Memory B cell (primary cell): ENCODE measurements around the gene KDSR.
A peak's percentile ranks its signal among the peaks of the same experiment; 100 is the strongest.

Source experiments
- ATAC-seq: fragments of 150-1000 bp; cut with Tn5 transposase; 2 replicates; pipeline ENCODE4 v1.10.0; 2021; ENCODE audit warnings: low read depth, mild to moderate bottlenecking, moderate library complexity
- DNase-seq, 2 donors: peaks; one replicate each; pipeline ENCODE4 v3.0.0; 2022; ENCODE audit warnings: low spot score in 2 of 2
- H3K27ac Mint-ChIP-seq: one replicate; pipeline ENCODE4 v1.8.0; 2022; ENCODE audit warnings: mild to moderate bottlenecking, moderate library complexity, mixed read lengths
- H3K27me3 Mint-ChIP-seq: one replicate; pipeline ENCODE4 v1.8.0; 2022; ENCODE audit warnings: mixed read lengths
- H3K36me3 Mint-ChIP-seq: one replicate; pipeline ENCODE4 v1.8.0; 2022; ENCODE audit warnings: mild to moderate bottlenecking, mixed read lengths
- H3K4me1 Mint-ChIP-seq: one replicate; pipeline ENCODE4 v1.8.0; 2022; ENCODE audit warnings: mixed read lengths
- H3K4me3 Mint-ChIP-seq: one replicate; pipeline ENCODE4 v1.8.0; 2022; ENCODE audit warnings: mild to moderate bottlenecking, moderate library complexity, mixed read lengths
- H3K9me3 Mint-ChIP-seq: one replicate; pipeline ENCODE4 v1.8.0; 2022; ENCODE audit warnings: mixed read lengths

KDSR gene

GRCh38 chr18:63312737-63313395 is 54.1 kb downstream of the KDSR start:
- Mint-ChIP-seq H3K27me3 (no peaks in the 10 kb centered on the region), H3K36me3 (peaks cover 16% of the 10 kb centered on the region), H3K27ac (peak overlapping the region; percentile 99), H3K4me1 (peaks cover 61% of the 10 kb centered on the region), H3K9me3 (no peaks in the 10 kb centered on the region), H3K4me3 (peak overlapping the region; percentile 98)
- DNase-seq (no peak), ATAC-seq (peak; percentile 20)

DNA sequence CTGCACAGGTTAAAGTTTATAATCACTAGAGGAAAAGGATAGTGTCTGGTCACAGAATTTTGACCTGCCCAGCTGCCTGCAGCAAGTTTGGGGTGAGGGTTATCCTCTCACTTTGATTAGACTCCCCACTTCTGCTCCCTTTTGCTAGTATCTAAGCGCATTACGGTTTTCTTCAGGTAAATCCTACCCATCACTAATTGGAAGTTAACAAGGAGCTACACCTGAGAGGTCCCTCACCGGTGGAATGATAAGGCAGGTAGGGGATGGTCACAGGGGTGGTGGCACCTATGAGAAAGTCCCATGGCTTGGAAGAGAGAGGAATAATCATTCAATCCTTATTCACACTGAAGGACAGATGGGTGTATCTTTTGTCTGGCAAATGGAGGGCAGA is 55.0 kb downstream of the KDSR start:
- H3K27me3 Mint-ChIP-seq = no peaks in the 10 kb centered on the region
- peaks cover 16% of the 10 kb centered on the region for H3K36me3 Mint-ChIP-seq
- ATAC-seq = peak; percentile 12
- H3K4me1 Mint-ChIP-seq = peaks cover 66% of the 10 kb centered on the region
- H3K27ac Mint-ChIP-seq = peak overlapping the region; percentile 99
- DNase-seq = no peak
- no peaks in the 10 kb centered on the region for H3K9me3 Mint-ChIP-seq
- H3K4me3 Mint-ChIP-seq = peak overlapping the region; percentile 98

DNA sequence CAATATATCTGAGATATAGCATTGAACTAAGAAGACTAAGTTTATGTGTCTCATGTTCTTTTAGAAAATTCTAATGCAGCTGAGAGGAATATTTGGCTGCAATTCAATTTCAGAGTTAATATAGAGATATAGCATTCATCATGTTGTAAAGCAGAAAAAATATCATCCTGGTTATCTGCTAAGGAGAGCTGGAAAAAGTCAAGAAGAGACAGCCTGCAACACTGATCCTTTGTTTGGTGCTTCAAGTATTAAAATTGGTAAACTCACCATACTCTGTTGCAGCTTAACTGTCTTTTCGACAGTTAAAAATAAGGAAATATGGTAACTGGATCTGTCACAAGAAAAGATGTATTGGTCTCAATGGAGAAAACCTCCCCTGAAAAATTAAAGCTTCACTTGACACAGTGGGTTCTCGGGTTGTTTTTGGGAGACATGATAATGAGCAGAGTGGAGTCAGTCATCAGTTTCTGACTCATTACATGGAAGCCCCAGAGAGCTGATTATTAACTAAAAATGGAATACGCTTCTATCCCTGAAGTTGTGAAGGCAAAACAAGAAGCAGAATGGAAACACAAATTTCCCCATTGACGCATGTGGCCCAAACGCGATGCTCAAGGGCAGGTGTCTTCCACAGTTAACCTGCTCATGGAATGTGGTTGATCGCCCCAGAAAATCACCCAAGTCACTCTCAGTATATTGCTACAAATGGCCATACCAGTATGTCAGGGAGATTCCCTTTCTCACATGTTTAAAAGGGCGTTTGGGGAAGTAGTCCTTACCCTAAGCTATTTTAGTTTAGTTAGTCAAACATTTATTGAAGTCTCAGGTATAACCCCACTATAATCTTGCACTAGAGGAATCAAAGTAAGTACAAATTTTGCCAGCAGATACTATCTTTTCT is 55.6 kb downstream of the KDSR start:
- peak overlapping the region; percentile 98 for H3K4me3 Mint-ChIP-seq
- H3K27ac Mint-ChIP-seq = peak overlapping the region; percentile 99
- DNase-seq (peak in 1 of 2 donors; percentile 60), ATAC-seq (peak; percentile 84)
- H3K9me3 Mint-ChIP-seq = no peaks in the 10 kb centered on the region
- no peaks in the 10 kb centered on the region for H3K27me3 Mint-ChIP-seq
- peaks cover 67% of the 10 kb centered on the region for H3K4me1 Mint-ChIP-seq
- H3K36me3 Mint-ChIP-seq = peaks cover 19% of the 10 kb centered on the region

DNA sequence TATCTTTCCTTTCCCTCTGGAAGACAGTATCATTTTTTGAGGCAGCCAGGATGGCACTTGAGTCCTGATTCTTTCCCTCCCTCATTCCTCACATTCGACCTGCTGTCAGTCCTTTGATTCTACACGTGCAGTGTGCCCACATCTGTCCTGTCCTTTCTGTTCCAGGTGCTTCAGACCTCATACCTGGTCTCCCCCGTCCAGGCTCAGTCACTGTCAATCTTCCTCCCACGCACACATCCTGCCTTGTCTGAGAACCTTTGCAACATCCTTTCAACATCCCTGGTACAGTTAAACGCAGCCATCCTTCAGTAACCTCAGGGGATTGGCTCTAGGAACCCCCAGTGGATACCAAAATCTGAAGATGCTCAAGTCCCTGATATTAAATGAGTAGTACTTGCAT is 57.6 kb downstream of the KDSR start:
- DNase-seq = no peak
- H3K36me3 Mint-ChIP-seq = peaks cover 24% of the 10 kb centered on the region
- H3K9me3 Mint-ChIP-seq = no peaks in the 10 kb centered on the region
- no peaks in the 10 kb centered on the region for H3K27me3 Mint-ChIP-seq
- peaks cover 69% of the 10 kb centered on the region for H3K4me1 Mint-ChIP-seq
- H3K4me3 Mint-ChIP-seq = peak overlapping the region; percentile 30
- H3K27ac Mint-ChIP-seq = peak overlapping the region; percentile 89
- no peak for ATAC-seq

- Mint-ChIP-seq H3K9me3 (no peaks in the 10 kb centered on the region), H3K27ac (peak overlapping the region; percentile 90), H3K4me3 (no peak overlapping the region), H3K36me3 (peaks cover 26% of the 10 kb centered on the region), H3K27me3 (no peaks in the 10 kb centered on the region), H3K4me1 (peaks cover 65% of the 10 kb centered on the region)
- DNase-seq (no peak), ATAC-seq (peak; percentile 35)
Measured at GRCh38 chr18:63307551-63308200, 59.3 kb downstream of the KDSR start.

DNA sequence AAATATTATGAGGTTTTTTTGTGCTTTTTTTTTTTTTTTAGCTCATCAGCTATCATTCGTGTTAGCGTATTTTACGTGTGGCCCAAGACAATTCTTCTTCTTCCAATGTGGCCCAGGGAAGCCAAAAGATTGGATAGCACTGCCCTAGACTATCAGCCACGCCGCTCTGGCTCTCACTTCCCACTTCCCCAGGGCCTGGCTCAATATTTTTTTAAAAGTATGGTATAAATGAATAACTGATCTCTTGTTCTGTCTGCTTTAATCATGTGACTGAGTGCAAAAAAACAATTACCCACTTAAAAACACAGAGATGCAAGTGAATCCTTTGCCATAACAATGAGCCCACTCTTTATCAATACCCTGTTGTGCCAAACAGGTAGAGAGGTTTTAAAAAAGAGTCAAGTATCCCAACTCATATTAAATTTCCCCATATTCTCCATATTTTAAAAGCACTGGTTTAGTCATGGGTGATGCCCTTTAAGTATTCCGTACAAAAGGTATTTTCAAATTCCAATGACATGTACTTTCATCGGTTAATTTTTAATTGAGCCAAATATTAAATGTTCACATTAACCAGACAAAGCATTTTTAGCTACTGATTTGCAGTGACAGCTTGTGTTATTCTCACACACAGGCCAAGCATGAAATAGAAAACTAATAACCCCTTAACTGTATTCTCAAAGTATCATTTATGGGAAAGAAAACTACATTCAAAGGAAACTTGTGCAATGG is 60.0 kb downstream of the KDSR start:
- H3K27ac Mint-ChIP-seq = peak overlapping the region; percentile 90
- H3K4me1 Mint-ChIP-seq = peaks cover 67% of the 10 kb centered on the region
- no peaks in the 10 kb centered on the region for H3K27me3 Mint-ChIP-seq
- H3K9me3 Mint-ChIP-seq = no peaks in the 10 kb centered on the region
- DNase-seq (no peak), ATAC-seq (no peak)
- no peak overlapping the region for H3K4me3 Mint-ChIP-seq
- H3K36me3 Mint-ChIP-seq = peaks cover 26% of the 10 kb centered on the region

GRCh38 chr18:63306249-63306648 is 60.8 kb downstream of the KDSR start:
- H3K27ac Mint-ChIP-seq = peak overlapping the region; percentile 73
- H3K27me3 Mint-ChIP-seq = no peaks in the 10 kb centered on the region
- no peak for DNase-seq
- H3K9me3 Mint-ChIP-seq = no peaks in the 10 kb centered on the region
- peak overlapping the region; percentile 12 for H3K4me3 Mint-ChIP-seq
- H3K4me1 Mint-ChIP-seq = peaks cover 61% of the 10 kb centered on the region
- no peak for ATAC-seq
- peaks cover 29% of the 10 kb centered on the region for H3K36me3 Mint-ChIP-seq

DNA sequence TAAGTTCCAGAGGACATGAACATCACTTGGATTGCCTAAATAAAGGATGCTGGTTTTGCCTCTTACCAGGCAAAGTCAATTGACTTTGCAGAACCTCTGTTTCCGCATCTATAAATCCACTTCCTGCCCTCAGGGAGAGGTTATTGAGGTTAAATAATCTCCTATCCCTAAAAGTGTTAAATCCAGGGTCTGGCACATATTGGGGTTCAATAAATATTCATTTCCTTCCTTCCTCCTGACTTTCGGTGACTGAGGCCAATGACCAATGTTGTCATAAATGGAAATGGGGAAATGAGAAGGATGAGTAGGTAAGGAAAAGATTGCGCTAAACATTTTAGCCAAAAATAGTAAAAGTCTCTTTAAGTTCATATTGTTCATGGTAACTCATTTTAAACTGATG is 63.5 kb downstream of the KDSR start:
- H3K36me3 Mint-ChIP-seq = peaks cover 39% of the 10 kb centered on the region
- peaks cover 64% of the 10 kb centered on the region for H3K4me1 Mint-ChIP-seq
- H3K27me3 Mint-ChIP-seq = no peaks in the 10 kb centered on the region
- no peak for DNase-seq
- H3K9me3 Mint-ChIP-seq = no peaks in the 10 kb centered on the region
- peak overlapping the region; percentile 50 for H3K27ac Mint-ChIP-seq
- peak overlapping the region; percentile 56 for H3K4me3 Mint-ChIP-seq
- ATAC-seq = no peak

DNA sequence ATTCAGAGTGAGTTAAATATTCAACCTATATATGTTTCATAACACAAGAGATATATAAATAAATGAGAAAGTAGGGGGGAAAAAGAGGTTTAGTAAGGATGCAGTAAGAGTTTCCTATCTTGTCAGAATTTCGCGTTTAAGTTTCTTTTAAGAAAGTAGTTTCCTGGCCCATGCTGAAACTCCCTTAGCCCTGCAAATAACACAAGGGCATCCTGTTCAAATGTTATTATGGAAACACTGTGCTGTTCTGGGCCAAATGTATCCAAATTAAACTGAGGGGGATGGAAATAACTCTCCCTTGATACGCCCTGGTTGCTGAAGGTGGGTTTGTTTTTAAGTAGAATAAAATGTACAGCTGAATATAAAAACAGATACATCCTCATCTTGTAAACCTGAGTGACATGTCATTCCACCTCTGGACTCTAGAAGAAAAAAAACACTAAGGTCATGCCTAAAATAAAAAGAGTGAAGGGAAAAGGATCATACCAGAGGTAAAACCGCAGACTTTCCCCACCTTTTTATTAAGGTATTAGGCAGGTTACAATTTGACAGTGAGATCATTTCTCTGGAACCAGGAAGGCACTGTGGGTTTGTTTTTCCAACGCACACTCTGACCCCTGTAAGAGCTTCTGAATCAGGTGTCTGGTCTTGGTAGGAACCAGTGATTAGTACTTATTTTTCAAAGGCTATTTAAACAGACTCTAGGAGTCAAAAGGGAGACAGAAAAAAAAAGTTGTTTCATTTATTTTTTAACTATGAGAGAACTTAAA is 64.2 kb downstream of the KDSR start:
- peaks cover 43% of the 10 kb centered on the region for H3K36me3 Mint-ChIP-seq
- no peak for ATAC-seq
- peaks cover 59% of the 10 kb centered on the region for H3K4me1 Mint-ChIP-seq
- H3K9me3 Mint-ChIP-seq = no peaks in the 10 kb centered on the region
- H3K27me3 Mint-ChIP-seq = no peaks in the 10 kb centered on the region
- peak overlapping the region; percentile 24 for H3K4me3 Mint-ChIP-seq
- H3K27ac Mint-ChIP-seq = peak overlapping the region; percentile 87
- no peak for DNase-seq

DNA sequence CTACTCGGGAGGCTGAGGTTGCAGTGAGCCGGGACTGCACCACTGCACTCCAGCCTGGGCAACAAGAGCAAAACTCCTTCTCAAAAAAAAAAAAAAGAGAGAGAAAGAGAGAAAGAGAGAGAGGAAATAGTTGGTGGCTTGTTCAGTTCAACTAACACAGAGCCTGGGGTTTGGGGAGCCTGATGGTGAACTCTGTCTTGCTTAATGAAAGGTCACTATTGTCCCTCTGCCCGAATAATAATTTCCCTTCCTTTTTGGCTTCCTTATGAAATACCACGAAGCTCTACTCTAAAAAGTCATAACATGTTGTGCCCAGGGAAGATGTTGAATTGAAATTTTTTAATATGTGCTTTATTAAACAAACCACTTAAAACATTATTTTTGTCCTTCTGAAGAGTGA is 64.8 kb downstream of the KDSR start:
- DNase-seq = no peak
- Mint-ChIP-seq H3K4me3 (peak overlapping the region; percentile 50), H3K27me3 (no peaks in the 10 kb centered on the region), H3K36me3 (peaks cover 49% of the 10 kb centered on the region), H3K4me1 (peaks cover 58% of the 10 kb centered on the region), H3K9me3 (no peaks in the 10 kb centered on the region), H3K27ac (peak overlapping the region; percentile 87)
- no peak for ATAC-seq

DNA sequence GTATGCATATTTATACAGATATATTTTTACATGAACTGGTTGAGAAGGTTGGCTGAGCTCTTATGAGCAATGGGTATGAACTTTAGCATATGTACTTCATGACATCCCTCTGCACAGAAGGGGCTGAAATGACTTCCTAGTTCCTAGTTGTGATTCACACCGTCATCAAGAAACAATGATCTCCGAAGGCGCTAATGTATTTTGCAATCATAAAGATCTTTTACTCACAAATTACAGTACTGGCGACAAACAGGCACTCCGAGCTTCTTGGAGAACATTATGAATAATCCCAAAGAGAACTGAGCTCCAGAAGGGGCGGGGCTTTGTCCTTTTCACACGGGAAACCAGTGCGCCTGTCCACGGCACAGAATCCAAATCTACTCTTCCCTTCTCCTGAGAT is 65.6 kb downstream of the KDSR start:
- ATAC-seq (peak; percentile 47), DNase-seq (no peak)
- peaks cover 58% of the 10 kb centered on the region for H3K4me1 Mint-ChIP-seq
- H3K4me3 Mint-ChIP-seq = peak overlapping the region; percentile 65
- H3K36me3 Mint-ChIP-seq = peaks cover 46% of the 10 kb centered on the region
- H3K27me3 Mint-ChIP-seq = no peaks in the 10 kb centered on the region
- H3K27ac Mint-ChIP-seq = peak overlapping the region; percentile 87
- no peaks in the 10 kb centered on the region for H3K9me3 Mint-ChIP-seq

GRCh38 chr18:63299837-63300745 is 66.9 kb downstream of the KDSR start:
- no peaks in the 10 kb centered on the region for H3K9me3 Mint-ChIP-seq
- H3K4me1 Mint-ChIP-seq = peaks cover 54% of the 10 kb centered on the region
- peak overlapping the region; percentile 24 for H3K4me3 Mint-ChIP-seq
- no peaks in the 10 kb centered on the region for H3K27me3 Mint-ChIP-seq
- peaks cover 43% of the 10 kb centered on the region for H3K36me3 Mint-ChIP-seq
- peak overlapping the region; percentile 87 for H3K27ac Mint-ChIP-seq
- no peak for ATAC-seq
- no peak for DNase-seq
